GM13976 (cell line): ENCODE results near the gene ABCC6.
"Not testable (repeated sequence)": the region's sequence is repeated elsewhere in the genome, so short reads cannot be mapped to it uniquely, and the experiment has no call there.

Experiments used
- DNase-seq: peaks from one replicate; pipeline ENCODE4 v3.0.0; 2012; ENCODE audit warnings: low spot score
- in situ Hi-C: fragments of 300-500 bp; cut with MboI; formaldehyde crosslinking; loops from one replicate; pipeline ENCODE4 v1.12.0; 2022; ENCODE audit warnings: low sequenced_read_pairs, mixed read lengths, inconsistent platforms; ENCODE audit not compliant: unreplicated experiment

The ABCC6 gene

DNA sequence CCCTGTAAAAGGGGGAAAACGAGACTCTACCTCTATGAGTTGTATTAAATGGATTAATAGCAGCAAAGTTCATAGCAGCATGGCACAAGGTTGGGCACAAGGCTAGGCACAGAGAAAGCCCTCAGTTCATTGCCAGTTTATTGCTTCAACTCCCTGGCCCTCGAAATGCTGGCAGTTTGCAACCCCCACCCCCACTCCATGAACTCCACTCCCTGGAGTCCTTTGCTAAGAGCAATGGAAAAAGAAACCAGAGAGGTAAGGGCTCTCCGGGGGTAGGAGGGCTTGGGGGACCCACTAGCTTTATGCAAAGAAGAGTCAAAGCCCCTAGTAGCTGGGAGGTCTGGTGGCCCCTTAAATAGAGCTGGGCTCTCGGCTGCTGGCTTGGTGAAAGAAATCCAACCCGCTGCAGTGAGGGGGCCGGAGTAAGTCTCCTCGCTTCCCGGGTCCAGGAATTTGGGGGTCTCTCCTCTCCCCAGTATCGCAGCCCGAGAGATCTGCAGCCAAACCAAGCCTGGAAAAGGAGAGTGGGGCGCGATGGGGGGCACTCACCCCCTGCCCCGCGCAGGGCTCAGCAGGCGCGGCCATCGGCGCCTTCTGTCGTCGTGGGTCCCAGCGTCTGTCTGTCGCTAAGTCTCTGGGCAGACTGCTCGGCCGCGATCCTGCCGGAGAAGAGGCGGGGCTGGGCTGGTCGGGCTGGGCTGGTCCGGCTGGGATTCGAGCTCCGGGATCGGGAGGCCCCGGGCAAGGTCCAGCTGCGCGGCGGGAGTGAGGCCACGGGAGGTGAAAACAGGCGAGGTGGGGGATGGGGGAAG, at the start of gene ABCC6:
Gene ABCC6, minus strand, starts transcription at position 645 of the 812 bp plus-strand sequence. Its CDS starts 60 bp downstream, at position 585.
- in situ Hi-C loops, DNase-seq: not testable (repeated sequence)

DNA sequence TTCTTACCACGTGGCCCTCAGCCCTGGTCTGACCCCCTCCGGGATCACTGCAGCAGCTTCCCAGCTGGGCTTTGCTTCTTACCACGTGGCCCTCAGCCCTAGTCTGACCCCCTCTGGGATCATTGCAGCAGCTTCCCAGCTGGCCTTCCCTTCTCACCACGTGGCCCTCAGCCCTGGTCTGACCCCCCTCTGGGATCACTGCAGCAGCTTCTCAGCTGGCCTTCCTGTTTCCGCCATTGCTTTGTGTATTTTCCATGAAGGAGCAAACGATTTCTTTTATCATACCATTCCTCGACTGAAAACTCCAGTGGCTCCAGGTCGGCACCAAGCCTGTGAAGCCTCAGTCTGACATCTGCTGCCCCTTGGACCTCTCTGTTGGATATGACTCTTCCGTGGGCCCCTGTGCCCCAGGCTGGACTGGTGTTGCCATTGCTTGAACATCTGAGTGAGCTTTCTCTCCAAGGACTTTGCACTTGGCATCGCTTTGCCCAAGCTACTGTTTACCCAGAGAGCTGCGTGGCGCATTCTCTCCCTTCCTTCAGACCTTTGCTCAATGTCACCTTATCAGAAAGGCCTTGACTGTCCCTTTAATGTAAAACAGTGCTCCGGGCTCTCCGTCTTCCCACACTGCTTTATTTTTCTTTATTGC, 49.4 kb upstream of the ABCC6 start:
- in situ Hi-C loops: not testable (repeated sequence)

DNA sequence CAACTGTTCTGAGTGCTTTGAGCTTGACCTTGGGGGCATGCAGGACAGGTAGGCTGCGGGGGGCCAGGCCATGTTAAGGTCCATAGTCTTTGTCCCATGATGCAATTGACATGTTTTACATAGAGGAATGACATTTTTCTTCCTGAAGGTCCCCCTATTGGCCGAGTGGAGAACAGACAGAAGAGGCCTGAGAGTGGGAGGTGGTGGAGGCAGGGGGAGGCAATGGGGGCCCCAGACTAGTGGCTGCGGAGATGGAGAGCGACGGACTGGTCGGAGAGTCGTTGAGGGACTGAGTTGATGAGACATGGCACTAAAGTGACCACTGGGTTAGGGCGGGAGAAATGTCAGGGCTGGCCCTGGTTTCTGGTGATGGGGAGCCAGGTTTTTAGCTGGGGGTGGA, 48.4 kb upstream of the ABCC6 start:
- DNase-seq, in situ Hi-C loops: not testable (repeated sequence)

More for the DNA sequence above, 49.4 kb upstream of the ABCC6 start:
- not testable (repeated sequence) for DNase-seq

DNA sequence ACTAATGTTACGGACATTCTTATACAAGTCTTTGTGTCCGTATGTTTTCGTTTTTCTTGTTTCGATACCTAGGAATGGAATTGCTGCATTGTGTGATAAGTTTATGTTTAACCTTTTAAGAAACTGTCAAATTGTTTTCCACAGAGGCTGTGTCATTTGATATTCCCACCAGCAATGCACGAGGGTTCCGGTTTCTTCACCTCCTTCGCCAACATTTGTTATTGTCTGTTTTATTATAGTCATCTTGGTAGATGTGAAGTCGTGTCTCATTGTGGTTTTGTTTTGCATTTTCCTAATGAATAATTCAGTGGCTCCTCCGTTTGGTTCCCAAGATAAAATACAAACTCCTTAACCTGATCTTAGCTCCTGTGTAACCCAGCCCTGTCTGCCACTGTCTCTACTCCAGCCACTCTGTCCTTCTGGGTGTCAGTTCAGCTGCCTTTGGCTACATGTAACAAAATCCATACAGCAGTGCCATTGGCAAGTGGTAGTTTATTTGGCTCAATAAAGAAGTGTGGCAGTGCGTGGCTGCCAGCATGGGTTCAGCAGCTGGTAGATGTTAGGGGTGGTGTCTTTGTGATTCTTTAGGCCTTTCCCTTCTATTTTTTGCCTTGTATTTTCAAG, 45.0 kb upstream of the ABCC6 start:
- in situ Hi-C loops: not testable (repeated sequence)

DNA sequence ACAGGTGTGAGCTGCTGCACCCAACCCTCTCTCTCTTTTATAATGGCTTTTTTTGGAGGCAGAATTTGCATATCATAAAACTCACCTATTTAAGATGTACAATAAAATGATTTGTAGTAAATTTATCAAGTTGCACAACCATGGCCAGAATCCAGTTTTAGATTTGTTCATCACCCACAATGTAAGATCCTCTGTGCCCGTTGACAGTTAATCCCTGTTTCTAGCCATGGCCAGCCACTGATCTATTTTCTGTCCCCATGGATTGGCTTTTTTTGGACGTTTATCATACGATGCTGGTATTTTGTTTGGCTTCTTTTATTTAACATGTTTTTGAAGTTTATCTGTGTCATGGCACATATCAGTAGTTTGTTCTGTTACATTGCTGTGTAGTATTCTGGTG, 44.4 kb upstream of the ABCC6 start:
- DNase-seq, in situ Hi-C loops: not testable (repeated sequence)

More for the DNA sequence above, 45.0 kb upstream of the ABCC6 start:
- DNase-seq: not testable (repeated sequence)

DNA sequence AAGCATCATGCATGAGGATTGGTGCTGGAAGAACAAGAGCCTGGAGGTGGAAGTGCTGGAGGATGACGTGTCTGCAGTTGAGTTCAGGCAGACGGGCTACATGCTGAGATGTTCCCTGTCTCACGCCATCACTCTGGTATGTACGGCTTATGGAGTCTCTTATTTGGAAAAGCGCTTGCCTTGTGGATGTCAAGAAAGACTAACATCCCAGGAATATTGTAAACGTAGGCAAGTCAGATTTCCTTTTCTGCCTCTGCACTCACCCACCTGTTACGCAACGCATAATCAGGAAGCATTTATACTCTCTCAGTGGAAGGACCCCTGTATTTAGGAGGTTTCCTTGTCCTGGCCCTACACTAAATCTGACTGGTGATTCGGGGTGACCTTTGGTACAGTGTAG, 41.8 kb upstream of the ABCC6 start:
- in situ Hi-C loops, DNase-seq: not testable (repeated sequence)

DNA sequence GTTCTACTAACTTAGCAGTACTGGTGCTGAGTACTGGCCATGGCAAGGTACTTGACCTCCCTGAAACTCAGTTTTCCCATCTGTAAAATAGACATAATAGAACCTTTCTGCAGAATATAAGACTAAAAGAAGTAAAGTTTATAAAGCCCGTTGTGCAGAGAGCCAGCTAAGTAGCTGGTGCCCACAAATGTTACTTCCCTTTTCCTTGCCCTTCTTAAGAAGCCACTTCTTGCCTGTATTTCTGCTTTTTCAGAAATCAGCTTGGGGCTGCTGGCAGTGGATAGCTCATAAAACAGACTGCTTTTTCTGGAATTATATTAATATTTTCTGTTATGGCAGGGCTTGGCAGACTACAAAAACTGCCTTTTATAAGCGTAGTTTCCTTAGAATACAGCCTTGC, 40.7 kb upstream of the ABCC6 start:
- in situ Hi-C loops: not testable (repeated sequence)

DNA sequence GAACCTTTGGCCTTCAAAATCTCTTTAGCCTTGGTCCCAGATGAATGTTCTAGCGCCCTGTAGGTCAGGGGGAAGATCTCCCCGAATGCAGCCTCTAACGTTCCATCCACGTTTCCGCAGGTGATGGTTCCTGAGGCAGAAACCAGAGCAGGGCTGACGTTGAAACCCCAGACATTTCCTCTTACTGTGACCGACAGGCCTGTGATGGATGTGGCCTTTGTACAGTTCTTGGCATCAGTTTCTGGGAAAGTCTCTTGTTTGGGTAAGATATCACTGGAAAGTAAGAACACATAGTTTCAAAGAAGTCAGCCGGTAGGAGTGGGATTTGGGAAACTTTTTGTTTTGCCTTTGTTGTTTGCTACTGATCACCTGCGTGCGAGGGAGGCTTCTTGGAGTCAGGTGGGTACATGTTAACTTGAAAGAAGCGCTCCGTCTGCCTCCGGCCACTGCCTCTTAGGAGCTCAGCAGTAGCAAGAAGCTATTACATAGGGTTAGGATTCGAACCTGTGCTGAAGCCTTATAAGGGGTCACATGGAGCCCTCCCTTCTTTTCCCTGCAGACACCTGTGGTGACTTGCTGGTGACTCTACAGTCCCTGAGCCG, 39.8 kb upstream of the ABCC6 start:
- DNase-seq, in situ Hi-C loops: not testable (repeated sequence)

More for the DNA sequence above, 40.7 kb upstream of the ABCC6 start:
- DNase-seq: not testable (repeated sequence)

DNA sequence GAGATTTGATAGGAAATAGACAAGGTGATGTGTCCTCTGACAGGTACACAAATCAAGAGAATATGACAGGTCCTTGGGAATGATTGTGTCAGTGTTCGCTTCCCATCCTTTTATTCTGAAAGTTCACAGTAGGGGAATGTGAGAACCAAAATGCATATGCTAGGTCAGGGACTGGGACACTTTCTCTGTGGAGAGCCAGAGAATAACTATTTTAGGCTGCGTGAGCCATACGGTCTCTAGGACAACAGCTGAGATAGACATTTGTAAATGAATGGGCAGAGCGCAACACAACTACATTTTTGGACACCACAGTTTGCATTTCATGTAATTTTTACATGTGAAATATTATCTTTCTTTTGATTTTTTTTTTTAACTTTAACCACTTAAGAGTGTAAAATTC, 36.7 kb upstream of the ABCC6 start:
- in situ Hi-C loops: not testable (repeated sequence)

DNA sequence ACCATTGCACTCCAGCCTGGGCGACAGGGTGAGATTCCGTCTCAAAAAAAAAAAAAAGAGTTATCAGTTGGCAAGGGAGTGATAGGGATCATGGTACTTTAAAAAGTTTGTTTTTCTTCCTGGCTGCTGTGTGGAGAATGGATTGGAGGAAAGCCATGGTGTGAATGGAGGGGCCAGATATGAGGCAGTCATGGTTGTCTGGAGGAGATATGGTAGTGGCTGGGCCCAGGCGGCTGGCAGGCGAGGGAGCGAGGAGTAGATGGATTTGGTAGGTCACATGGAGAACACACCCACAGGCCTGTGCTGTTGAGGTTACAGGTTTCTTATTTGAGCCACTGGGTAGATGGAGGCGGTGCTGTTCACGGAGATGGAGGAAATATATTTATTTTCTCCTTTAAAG, 35.5 kb upstream of the ABCC6 start:
- in situ Hi-C loops, DNase-seq: not testable (repeated sequence)

More for the DNA sequence above, 36.7 kb upstream of the ABCC6 start:
- DNase-seq: not testable (repeated sequence)

DNA sequence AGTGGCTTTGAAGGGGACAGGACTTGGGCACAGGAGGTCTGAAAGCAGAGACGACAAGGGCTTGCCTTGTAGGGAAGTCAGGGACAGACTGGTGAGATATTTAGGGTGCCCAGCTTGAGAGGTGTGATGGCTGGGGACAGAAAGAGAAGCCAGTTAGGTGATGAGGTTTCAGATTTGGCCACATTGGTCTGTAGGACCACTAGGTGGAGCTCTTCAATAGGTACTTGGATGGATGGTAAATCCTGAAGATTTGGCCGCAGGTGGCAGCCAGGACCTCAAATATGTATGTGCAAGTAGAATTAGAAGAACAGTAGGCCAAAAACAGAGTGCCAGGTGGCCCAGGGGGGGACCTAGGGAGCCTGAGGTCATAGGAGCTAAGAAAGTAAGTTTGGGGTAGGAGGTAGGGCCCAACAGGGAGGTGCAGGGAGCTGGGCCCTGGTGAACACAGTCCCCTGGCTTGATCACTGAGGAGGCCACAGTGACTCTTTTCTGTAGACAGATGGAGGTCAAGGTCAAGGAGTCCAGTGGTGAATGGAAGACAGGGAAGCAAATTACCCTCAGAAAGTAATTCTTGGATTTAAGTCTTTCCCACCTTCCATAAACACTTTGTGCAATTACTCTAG, 34.1 kb upstream of the ABCC6 start:
- in situ Hi-C loops, DNase-seq: not testable (repeated sequence)

DNA sequence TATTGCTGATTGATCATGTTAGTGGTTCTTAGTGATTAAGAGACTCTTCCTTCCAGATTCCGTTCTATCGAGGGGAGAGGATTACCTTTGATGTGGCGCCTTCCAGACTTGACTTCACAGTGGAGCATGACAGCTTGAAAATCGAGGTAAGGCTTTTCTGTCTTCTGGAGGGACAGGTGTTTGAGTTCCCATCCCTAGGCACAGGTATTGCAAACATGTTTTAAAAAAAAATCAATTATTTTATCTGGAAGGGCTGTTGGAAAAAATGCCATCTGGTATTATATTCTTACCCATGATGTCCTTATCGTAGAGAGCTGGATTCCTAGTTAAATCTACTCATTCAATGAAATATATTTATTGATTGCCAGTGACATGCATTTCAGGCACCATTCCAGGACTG, 29.1 kb upstream of the ABCC6 start:
- DNase-seq, in situ Hi-C loops: not testable (repeated sequence)

DNA sequence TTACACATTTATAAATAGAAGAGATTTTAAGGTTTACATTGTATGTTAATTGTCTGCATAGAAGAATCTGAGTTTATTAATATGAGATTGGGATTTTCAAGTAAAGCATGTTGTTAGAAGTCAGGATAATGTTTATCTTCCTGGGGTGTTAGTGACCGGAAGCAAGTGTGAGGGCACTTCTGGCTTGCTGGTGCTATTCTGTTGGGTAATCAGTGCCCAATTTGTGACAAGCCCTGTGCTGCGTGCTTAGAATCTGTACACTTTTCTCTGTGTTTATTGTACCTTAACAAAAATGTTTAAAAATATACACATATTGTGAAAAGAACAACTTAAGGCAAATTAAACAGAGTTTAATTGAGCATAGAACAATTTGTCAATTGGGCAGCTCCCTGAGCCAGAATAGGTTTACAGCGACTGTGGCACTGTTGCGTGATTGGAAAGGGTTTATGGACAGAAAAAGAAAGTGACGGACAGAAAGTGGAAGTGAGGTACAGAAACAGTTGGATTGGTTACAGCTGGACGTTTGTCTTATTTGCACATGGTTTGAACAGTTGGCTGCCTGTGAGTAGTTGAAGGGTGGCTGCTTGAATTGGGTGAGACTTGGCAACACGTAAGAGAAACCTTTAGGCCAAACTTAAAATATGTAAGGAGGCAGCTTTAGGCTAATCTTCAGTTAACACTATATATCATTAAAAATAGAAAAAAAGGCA, 26.5 kb upstream of the ABCC6 start:
- in situ Hi-C loops, DNase-seq: not testable (repeated sequence)

DNA sequence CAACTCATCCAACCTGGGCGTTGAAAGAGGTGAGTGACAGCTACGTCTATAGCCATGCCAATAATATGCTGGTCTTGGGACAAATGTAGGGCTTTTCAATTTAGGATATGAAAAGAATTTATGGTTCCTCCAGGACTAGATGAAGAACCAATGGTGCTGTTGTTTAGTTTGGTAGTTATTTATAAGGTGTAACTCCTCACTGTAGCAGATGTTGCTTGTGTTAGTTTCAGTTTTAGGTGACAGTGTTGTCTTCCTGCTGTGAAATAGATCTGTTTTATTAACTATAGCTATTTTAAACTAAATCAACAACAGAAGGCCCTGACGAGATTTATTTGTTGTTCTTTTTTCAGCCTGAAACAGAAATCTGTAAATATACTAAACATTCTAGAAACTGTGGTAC, 24.1 kb upstream of the ABCC6 start:
- DNase-seq, in situ Hi-C loops: not testable (repeated sequence)

DNA sequence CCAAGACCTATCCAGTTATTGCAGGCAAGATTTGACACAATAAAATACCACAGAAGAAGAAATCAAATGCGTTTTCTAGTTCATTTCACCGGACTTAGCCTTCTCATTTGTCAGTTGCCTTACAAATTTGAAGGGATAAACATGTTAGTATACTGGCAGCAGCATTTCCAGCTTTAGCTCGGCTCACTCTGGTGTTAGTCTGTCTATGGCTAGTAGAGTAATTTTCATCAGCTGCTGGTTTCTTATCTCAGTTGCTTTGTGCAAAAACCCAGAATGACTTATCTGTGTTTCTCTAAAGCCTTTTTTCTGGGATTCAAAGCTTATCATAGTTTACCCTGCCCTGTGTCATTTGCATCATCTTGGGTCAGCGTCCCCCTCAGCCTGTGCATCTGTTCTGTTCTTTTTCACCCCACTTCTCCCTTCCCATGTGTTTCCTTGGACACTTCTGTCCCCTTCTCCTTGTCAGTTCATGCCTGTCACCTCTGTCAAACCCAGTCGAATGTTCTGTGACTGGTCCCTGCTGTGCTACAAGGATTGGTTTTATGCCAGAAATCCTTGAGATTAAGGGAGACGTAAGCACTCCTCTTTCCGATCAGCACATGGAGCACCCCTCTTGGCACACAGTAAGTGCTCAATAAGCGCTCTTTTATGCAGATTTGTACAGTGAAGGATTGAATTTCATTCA, 23.4 kb upstream of the ABCC6 start:
- DNase-seq, in situ Hi-C loops: not testable (repeated sequence)

DNA sequence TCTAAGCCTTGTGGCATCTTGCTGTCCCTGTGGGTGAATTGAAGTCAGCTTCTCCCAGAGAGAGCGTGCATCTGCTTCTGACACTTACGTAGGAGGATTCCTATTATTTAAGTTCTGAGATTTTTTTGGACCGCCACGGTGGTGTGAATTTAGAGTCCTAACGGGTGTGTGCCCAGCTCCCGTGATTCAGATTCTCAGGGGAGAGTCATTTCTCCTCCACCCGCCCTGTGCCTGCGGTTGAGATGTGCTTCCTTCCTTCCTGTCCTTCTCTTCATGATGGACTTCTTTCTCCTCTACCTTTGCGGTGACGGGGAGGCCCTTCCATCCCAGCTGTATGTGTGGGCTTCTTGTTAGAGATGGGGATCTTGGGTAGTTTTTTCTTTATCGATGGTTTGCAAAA, 20.6 kb upstream of the ABCC6 start:
- in situ Hi-C loops, DNase-seq: not testable (repeated sequence)

DNA sequence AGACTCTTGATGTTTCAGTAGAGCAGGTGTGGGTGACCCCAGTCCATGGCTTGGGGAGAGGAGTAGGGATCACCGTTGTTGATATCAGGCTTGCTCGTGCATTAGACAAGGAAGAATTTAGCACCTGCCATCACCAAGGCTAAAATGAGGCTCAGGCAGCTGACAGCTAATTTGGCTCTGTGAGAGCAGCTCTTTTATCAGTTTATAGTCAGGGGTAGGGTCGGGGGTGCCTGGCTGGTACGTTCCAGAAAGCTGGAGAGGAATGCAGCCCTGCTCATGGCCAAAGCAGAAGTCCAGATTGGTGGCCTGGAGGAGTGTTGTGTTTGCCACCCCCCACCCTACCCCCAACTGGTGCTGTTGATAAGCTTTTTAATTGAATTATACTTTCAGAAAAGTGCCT, 17.4 kb upstream of the ABCC6 start:
- DNase-seq, in situ Hi-C loops: not testable (repeated sequence)
